Neutrophil (primary cell): ENCODE data around the gene UBE3A.

Experiments used
- H3K27ac ChIP-seq: fragments of 200-600 bp; sonication (generic); 2 replicates; pipeline ENCODE4 v1.5.1; 2016; ENCODE audit warnings: mild to moderate bottlenecking, moderate library complexity
- H3K27me3 ChIP-seq: fragments of 200-600 bp; sonication (generic); 2 replicates; pipeline ENCODE4 v1.6.0; 2016; ENCODE audit warnings: mild to moderate bottlenecking
- H3K36me3 ChIP-seq: fragments of 200-600 bp; sonication (generic); 2 replicates; pipeline ENCODE4 v1.5.1; 2017
- H3K4me1 ChIP-seq, 2 experiments: fragments of 200-600 bp in 1 of 2; sonication (generic) in 1 of 2; 1 replicate in 1 of 2; 2 replicates in 1 of 2; pipeline versions ENCODE4 v1.5.1 to v1.6.1; 2013 to 2016; ENCODE audit warnings: low read depth in 1 of 2, low read length in 1 of 2, mild to moderate bottlenecking in 1 of 2, moderate library complexity in 1 of 2; ENCODE audit not compliant: control insufficient read depth in 1 of 2, insufficient read depth in 1 of 2
- H3K4me3 ChIP-seq, 2 experiments: fragments of 200-600 bp in 1 of 2; sonication (generic) in 1 of 2; 1 replicate in 1 of 2; 2 replicates in 1 of 2; pipeline ENCODE4 v1.5.1; 2013 to 2016; ENCODE audit warnings: low read depth in 1 of 2, low read length in 1 of 2, mild to moderate bottlenecking in 1 of 2, moderate library complexity in 1 of 2
- H3K9me3 ChIP-seq: fragments of 200-600 bp; sonication (generic); 2 replicates; pipeline ENCODE4 v1.5.1; 2016
- TF ChIP-seq, protein P1 (sequence below): fragments of 200-600 bp; sonication (generic); IDR thresholded peaks from 2 replicates; pipeline ENCODE4 v1.5.1; 2016; ENCODE audit warnings: antibody characterized with exemption

Gene UBE3A

DNA sequence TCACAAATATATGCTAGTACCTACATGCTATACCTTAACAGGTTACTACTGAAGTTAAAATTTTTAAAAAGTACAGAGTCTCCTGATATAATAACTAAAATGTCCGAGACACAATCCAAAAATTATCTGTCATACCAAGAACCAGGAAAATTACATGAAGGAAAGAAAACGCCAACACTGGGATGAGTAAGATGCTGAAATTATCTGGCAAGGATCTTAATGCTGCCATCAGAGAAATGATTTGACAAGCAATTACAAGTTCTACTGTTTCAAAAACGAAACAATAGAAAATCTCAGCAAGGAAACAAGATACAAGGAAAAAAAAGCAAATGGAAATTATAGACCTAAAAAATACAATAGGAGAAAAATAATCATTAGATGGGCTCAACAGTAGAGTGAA, 92.5 kb downstream of the UBE3A start:
- peaks cover 5% of the 10 kb centered on the region for H3K36me3 ChIP-seq

GRCh38 chr15:25345943-25346342, 92.9 kb downstream of the UBE3A start:
- no peak overlapping the region for H3K4me3 ChIP-seq
- H3K4me1 ChIP-seq = no peaks in the 10 kb centered on the region
- peaks cover 5% of the 10 kb centered on the region for H3K36me3 ChIP-seq
- H3K27me3 ChIP-seq = no peaks in the 10 kb centered on the region
- H3K9me3 ChIP-seq = no peaks in the 10 kb centered on the region
- H3K27ac ChIP-seq = no peak overlapping the region
- TF ChIP-seq, protein P1, sequence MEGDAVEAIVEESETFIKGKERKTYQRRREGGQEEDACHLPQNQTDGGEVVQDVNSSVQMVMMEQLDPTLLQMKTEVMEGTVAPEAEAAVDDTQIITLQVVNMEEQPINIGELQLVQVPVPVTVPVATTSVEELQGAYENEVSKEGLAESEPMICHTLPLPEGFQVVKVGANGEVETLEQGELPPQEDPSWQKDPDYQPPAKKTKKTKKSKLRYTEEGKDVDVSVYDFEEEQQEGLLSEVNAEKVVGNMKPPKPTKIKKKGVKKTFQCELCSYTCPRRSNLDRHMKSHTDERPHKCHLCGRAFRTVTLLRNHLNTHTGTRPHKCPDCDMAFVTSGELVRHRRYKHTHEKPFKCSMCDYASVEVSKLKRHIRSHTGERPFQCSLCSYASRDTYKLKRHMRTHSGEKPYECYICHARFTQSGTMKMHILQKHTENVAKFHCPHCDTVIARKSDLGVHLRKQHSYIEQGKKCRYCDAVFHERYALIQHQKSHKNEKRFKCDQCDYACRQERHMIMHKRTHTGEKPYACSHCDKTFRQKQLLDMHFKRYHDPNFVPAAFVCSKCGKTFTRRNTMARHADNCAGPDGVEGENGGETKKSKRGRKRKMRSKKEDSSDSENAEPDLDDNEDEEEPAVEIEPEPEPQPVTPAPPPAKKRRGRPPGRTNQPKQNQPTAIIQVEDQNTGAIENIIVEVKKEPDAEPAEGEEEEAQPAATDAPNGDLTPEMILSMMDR = no peak

More for the DNA sequence above, 92.5 kb downstream of the UBE3A start:
- Histone ChIP-seq H3K27ac (no peak overlapping the region), H3K4me3 (no peak overlapping the region), H3K4me1 (no peaks in the 10 kb centered on the region), H3K9me3 (no peaks in the 10 kb centered on the region), H3K27me3 (no peaks in the 10 kb centered on the region)
- TF ChIP-seq, protein P1 = no peak

GRCh38 chr15:25342629-25343028, 96.2 kb downstream of the UBE3A start:
- TF ChIP-seq, protein P1 = no peak
- H3K4me3 ChIP-seq = no peak overlapping the region
- no peaks in the 10 kb centered on the region for H3K27me3 ChIP-seq
- H3K36me3 ChIP-seq = peaks cover 13% of the 10 kb centered on the region
- H3K27ac ChIP-seq = no peak overlapping the region
- no peaks in the 10 kb centered on the region for H3K4me1 ChIP-seq
- no peaks in the 10 kb centered on the region for H3K9me3 ChIP-seq

GRCh38 chr15:25339431-25339830, 99.4 kb downstream of the UBE3A start:
- H3K4me3 ChIP-seq = no peak overlapping the region
- peaks cover 22% of the 10 kb centered on the region for H3K36me3 ChIP-seq
- no peaks in the 10 kb centered on the region for H3K27me3 ChIP-seq
- no peak overlapping the region for H3K27ac ChIP-seq
- TF ChIP-seq, protein P1 = no peak
- no peaks in the 10 kb centered on the region for H3K4me1 ChIP-seq
- H3K9me3 ChIP-seq = no peaks in the 10 kb centered on the region

- H3K27ac ChIP-seq = no peak overlapping the region
These were observed 103.5 kb downstream of the UBE3A start for GRCh38 chr15:25335279-25335678.

More at GRCh38 chr15:25335279-25335678, 103.5 kb downstream of the UBE3A start:
- H3K4me1 ChIP-seq = no peaks in the 10 kb centered on the region
- H3K9me3 ChIP-seq = no peaks in the 10 kb centered on the region
- H3K36me3 ChIP-seq = peaks cover 22% of the 10 kb centered on the region
- no peaks in the 10 kb centered on the region for H3K27me3 ChIP-seq
- H3K4me3 ChIP-seq = no peak overlapping the region
- TF ChIP-seq, protein P1 = no peak
